SU-DHL-6 (cell line): ENCODE results near the gene ARL9.

Experiments used
- H2AFZ ChIP-seq: fragments of 200-600 bp; sonication (generic); 2 replicates; pipeline ENCODE4 v1.6.1; 2014; ENCODE audit warnings: low read depth, mild to moderate bottlenecking, moderate library complexity, mixed read lengths, antibody characterized with exemption, low read length; ENCODE audit not compliant: severe bottlenecking
- H3F3A ChIP-seq: fragments of 200-600 bp; shearing (Covaris generic); 2 replicates; pipeline ENCODE4 v1.6.0; 2016; ENCODE audit warnings: antibody characterized with exemption, mild to moderate bottlenecking; ENCODE audit not compliant: insufficient read depth
- H3K27ac ChIP-seq: fragments of 200-600 bp; sonication (generic); 2 replicates; pipeline ENCODE4 v1.5.1; 2016; ENCODE audit warnings: low read depth, mild to moderate bottlenecking, low read length, moderate library complexity, mixed read lengths
- H3K27me3 ChIP-seq: fragments of 200-600 bp; sonication (generic), shearing (Covaris generic); 2 replicates; pipeline ENCODE4 v1.6.0; 2014; ENCODE audit warnings: mild to moderate bottlenecking, low read length
- H3K36me3 ChIP-seq: fragments of 200-600 bp; sonication (generic); 2 replicates; pipeline ENCODE4 v1.6.1; 2014; ENCODE audit warnings: mild to moderate bottlenecking, low read length, mixed read lengths
- H3K4me2 ChIP-seq: fragments of 300-600, 200-600 bp; shearing (Covaris generic), sonication (generic); 2 replicates; pipeline ENCODE4 v1.6.0; 2014; ENCODE audit warnings: low read length, low read depth, mild to moderate bottlenecking; ENCODE audit not compliant: poor library complexity, severe bottlenecking
- H3K4me3 ChIP-seq: fragments of 200-600 bp; sonication (generic); 2 replicates; pipeline ENCODE4 v1.5.1; 2014; ENCODE audit warnings: antibody characterized with exemption, low read length, mild to moderate bottlenecking, mixed read lengths; ENCODE audit not compliant: insufficient read depth, poor library complexity, severe bottlenecking
- H3K79me2 ChIP-seq: fragments of 200-600 bp; sonication (generic); 2 replicates; pipeline ENCODE4 v1.6.1; 2014; ENCODE audit warnings: mild to moderate bottlenecking, low read length, moderate library complexity; ENCODE audit not compliant: insufficient read depth
- H3K9ac ChIP-seq: fragments of 200-600 bp; sonication (generic); 2 replicates; pipeline ENCODE4 v1.7.0; 2014; ENCODE audit warnings: mild to moderate bottlenecking, low read length
- H3K9me2 ChIP-seq: fragments of 200-600 bp; sonication (generic); replicated peaks from 2 replicates; pipeline ENCODE4 v1.6.1; 2014; ENCODE audit warnings: low read length; ENCODE audit not compliant: insufficient read depth
- H3K9me3 ChIP-seq: fragments of 200-600 bp; sonication (generic); 2 replicates; pipeline ENCODE4 v1.6.1; 2014; ENCODE audit warnings: low read length, mixed read lengths; ENCODE audit not compliant: insufficient read depth
- H4K20me1 ChIP-seq: fragments of 200-600 bp; sonication (generic); 2 replicates; pipeline ENCODE4 v1.6.1; 2014; ENCODE audit warnings: low read depth, mild to moderate bottlenecking, antibody characterized with exemption, low read length, moderate library complexity, mixed read lengths
- CTCF ChIP-seq: fragments of 200-600 bp; sonication (generic); IDR thresholded peaks from one replicate; pipeline ENCODE4 v1.5.1; 2017; ENCODE audit warnings: antibody characterized with exemption, mild to moderate bottlenecking, low read length, moderate library complexity; ENCODE audit not compliant: insufficient read depth, poor library complexity, severe bottlenecking
- EZH2phosphoT487 ChIP-seq: fragments of 200-600 bp; sonication (generic), shearing (Covaris generic); conservative IDR thresholded peaks from 2 replicates; pipeline ENCODE4 v1.6.1; 2018; ENCODE audit warnings: mild to moderate bottlenecking, antibody characterized with exemption, low read length, moderate library complexity, mixed read lengths

Gene ARL9

GRCh38 chr4:56480691-56481090, 24.9 kb upstream of the ARL9 start:
- no peaks in the 10 kb centered on the region for H3F3A ChIP-seq
- no peaks in the 10 kb centered on the region for H3K27me3 ChIP-seq
- H3K36me3 ChIP-seq = 0 out of 2 replicates have a peak, but pooled peaks cover 7% of the 10 kb centered on the region
- no peaks in the 10 kb centered on the region for H3K9me3 ChIP-seq
- no peak overlapping the region for H3K4me3 ChIP-seq
- no peaks in the 10 kb centered on the region for H3K9me2 ChIP-seq
- H3K4me2 ChIP-seq = no peak overlapping the region
- H3K9ac ChIP-seq = no peak overlapping the region
- no peak overlapping the region for H2AFZ ChIP-seq
- no peaks in the 10 kb centered on the region for H4K20me1 ChIP-seq
- no peak overlapping the region for H3K27ac ChIP-seq
- no peaks in the 10 kb centered on the region for H3K79me2 ChIP-seq
- TF ChIP-seq CTCF (no peak), EZH2phosphoT487 (no peak)

GRCh38 chr4:56496241-56496640, 9.3 kb upstream of the ARL9 start:
- no peak overlapping the region for H3K4me3 ChIP-seq
- no peaks in the 10 kb centered on the region for H3K79me2 ChIP-seq
- H3K27ac ChIP-seq = no peak overlapping the region
- 0 out of 2 replicates have a peak, but pooled peaks cover 7% of the 10 kb centered on the region for H3K36me3 ChIP-seq
- no peaks in the 10 kb centered on the region for H3K9me2 ChIP-seq
- no peaks in the 10 kb centered on the region for H3K9me3 ChIP-seq
- no peak for TF ChIP-seq CTCF
- no peak for TF ChIP-seq EZH2phosphoT487
- H2AFZ ChIP-seq = no peak overlapping the region
- H3K4me2 ChIP-seq = no peak overlapping the region
- no peaks in the 10 kb centered on the region for H4K20me1 ChIP-seq
- H3K9ac ChIP-seq = no peak overlapping the region
- no peaks in the 10 kb centered on the region for H3F3A ChIP-seq
- no peaks in the 10 kb centered on the region for H3K27me3 ChIP-seq

- no peaks in the 10 kb centered on the region for H3F3A ChIP-seq
- H3K9ac ChIP-seq = no peak overlapping the region
- H4K20me1 ChIP-seq = no peaks in the 10 kb centered on the region
- H3K9me2 ChIP-seq = no peaks in the 10 kb centered on the region
- no peaks in the 10 kb centered on the region for H3K79me2 ChIP-seq
- H3K4me2 ChIP-seq = no peak overlapping the region
- no peaks in the 10 kb centered on the region for H3K9me3 ChIP-seq
- no peaks in the 10 kb centered on the region for H3K27me3 ChIP-seq
- no peaks in the 10 kb centered on the region for H3K36me3 ChIP-seq
- H3K4me3 ChIP-seq = no peak overlapping the region
- H2AFZ ChIP-seq = no peak overlapping the region
- no peak overlapping the region for H3K27ac ChIP-seq
- TF ChIP-seq EZH2phosphoT487 = no peak
- no peak for TF ChIP-seq CTCF
Measured at GRCh38 chr4:56511098-56511497, 5.5 kb downstream of the ARL9 start.
